Measurements from ENCODE around the gene ENDOD1. TPM values are rescaled to one million over a fixed set of nuclear protein-coding genes. Genes with fewer than 3 reads are reported as not detected.

Gene ENDOD1
- total and polyA plus RNA-seq, 2 experiments from 2014 or later, result 0.76 to 4.0 TPM

DNA sequence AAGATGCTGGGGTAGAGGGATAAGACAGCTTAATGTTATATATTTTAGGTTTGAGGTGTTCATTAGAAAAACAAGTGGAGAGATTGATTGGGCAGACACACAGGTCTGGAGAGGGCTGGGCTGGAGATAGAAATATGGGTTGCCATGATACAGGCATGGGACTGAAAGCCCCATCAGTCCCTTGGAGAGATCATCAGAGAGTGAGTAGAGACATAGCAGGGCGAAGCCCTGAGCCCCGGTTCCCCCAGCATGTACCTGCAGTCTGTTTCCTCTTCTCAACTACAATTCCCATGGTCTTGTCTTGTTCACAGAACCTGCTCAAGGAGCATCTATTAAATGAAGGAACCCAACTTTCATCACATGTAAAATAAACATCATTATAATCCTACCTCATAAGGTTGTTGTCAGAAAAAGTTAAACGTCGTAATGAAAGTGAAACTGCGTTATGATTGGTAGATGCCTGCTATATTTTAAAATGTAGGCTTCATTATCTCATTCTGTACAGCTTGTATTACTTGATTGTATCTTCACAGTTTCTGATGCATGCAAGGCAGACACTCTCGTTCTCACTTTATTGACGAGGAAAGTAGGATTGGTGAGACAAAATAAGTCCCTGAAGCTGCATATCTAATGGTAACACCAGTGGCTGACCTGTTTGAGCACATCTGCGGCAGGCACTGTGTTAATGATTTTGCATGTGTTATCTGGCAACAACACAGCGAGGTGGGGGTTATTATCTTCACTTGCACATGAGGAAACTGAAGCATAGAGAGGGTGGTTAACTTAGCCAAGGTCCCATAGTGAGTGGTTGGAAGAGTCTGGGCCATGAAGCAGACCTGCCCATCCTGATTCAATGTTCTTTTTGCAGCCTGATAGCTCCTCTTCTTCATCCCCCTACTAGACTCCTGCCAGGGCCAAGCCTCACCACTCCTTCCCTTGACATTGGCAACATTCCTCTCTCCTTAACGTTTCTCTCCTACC is 63.5 kb downstream of the ENDOD1 start (continued):
- TF ChIP-seq ZNF114 (CRISPR knock-in tag; IDR thresholded peaks at IDR 0.05) (no peak), POLR2AphosphoS5 (IDR thresholded peaks at IDR 0.05; ENCODE audit: low read depth) (no peak), EZH2 (IDR thresholded peaks at IDR 0.05; ENCODE audit: low read depth, unreplicated experiment) (no peak), ZNF331 (CRISPR knock-in tag; IDR thresholded peaks at IDR 0.05; ENCODE audit: low read depth) (no peak), ETS1 (IDR thresholded peaks at IDR 0.05) (no peak), NANOG (IDR thresholded peaks at IDR 0.05; ENCODE audit: borderline replicate concordance) (no peak), STAT1 (IDR thresholded peaks at IDR 0.05; ENCODE audit: unreplicated experiment) (no peak), CREB1 (CRISPR knock-in tag; IDR thresholded peaks at IDR 0.05; ENCODE audit: low read depth) (no peak), JUNB (IDR thresholded peaks at IDR 0.05; ENCODE audit: unreplicated experiment) (no peak), EZH2phosphoT487 (IDR thresholded peaks at IDR 0.05; ENCODE audit: unreplicated experiment) (no peak)
- TF ChIP-seq, protein P1, sequence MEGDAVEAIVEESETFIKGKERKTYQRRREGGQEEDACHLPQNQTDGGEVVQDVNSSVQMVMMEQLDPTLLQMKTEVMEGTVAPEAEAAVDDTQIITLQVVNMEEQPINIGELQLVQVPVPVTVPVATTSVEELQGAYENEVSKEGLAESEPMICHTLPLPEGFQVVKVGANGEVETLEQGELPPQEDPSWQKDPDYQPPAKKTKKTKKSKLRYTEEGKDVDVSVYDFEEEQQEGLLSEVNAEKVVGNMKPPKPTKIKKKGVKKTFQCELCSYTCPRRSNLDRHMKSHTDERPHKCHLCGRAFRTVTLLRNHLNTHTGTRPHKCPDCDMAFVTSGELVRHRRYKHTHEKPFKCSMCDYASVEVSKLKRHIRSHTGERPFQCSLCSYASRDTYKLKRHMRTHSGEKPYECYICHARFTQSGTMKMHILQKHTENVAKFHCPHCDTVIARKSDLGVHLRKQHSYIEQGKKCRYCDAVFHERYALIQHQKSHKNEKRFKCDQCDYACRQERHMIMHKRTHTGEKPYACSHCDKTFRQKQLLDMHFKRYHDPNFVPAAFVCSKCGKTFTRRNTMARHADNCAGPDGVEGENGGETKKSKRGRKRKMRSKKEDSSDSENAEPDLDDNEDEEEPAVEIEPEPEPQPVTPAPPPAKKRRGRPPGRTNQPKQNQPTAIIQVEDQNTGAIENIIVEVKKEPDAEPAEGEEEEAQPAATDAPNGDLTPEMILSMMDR (conservative IDR thresholded peaks at IDR 0.05; ENCODE audit: low read depth in 2 of 2), result no peak

DNA sequence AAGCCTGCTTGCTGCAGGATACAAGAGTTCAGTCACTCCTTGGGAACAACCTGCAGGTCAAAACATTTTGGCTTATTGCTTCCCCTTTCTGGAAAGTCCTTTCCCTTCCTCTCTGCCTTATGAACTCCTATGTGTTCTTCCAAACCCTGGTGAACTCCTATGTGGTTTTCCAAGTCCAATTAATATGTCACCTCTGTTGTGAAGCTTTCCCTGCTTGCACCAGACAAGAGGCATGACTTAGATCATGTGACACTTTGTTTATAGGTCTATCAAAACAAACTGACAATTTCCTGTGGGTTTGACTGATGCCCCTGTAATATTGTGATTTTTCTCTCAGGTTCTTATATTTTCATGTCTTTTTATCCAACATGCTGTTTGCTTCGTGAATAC is 64.2 kb downstream of the ENDOD1 start:
- no peak for DNase-seq (ENCODE audit: low spot score)
- Histone ChIP-seq H3K36me3 (ENCODE audit: insufficient read depth) (no peaks in the 10 kb centered on the region; the same call in 1 of the 2 replicates), H3K9me2 (ENCODE audit: insufficient read depth) (no peaks in the 10 kb centered on the region), H3F3A (replicated peaks; ENCODE audit: low read depth) (no peaks in the 10 kb centered on the region), H3K4me1 (ENCODE audit: insufficient read depth) (peaks cover 7% of the 10 kb centered on the region; the same call in 1 of the 2 replicates), H3K79me2 (replicated peaks; ENCODE audit: insufficient read depth) (no peaks in the 10 kb centered on the region), H3K4me3 (no peak overlapping the region), H3K27me3 (ENCODE audit: insufficient read depth) (peaks cover 21% of the 10 kb centered on the region), H4K20me1 (replicated peaks; ENCODE audit: insufficient read depth) (0 out of 2 replicates have a peak, but pooled peaks cover 2% of the 10 kb centered on the region), H3K4me2 (no peak overlapping the region), H2AFZ (no peak overlapping the region), H3K27ac (ENCODE audit: low read depth) (no peak overlapping the region)
- H3K27me3 Mint-ChIP-seq (ENCODE audit: insufficient read depth, low read depth, poor library complexity), result peaks cover 37% of the 10 kb centered on the region
- no peak for ATAC-seq
- peaks cover 10% of the 10 kb centered on the region for H3K36me3 Mint-ChIP-seq (ENCODE audit: low read depth)
- H3K9me3 Mint-ChIP-seq, result peaks cover 13% of the 10 kb centered on the region
- no peak overlapping the region for H3K4me3 Mint-ChIP-seq
- TF ChIP-seq CREB1 (CRISPR knock-in tag; IDR thresholded peaks at IDR 0.05; ENCODE audit: low read depth) (no peak), REST (IDR thresholded peaks at IDR 0.05; ENCODE audit: unreplicated experiment) (no peak), JUNB (IDR thresholded peaks at IDR 0.05; ENCODE audit: unreplicated experiment) (no peak), NANOG (IDR thresholded peaks at IDR 0.05; ENCODE audit: borderline replicate concordance) (no peak), ZNF331 (CRISPR knock-in tag; IDR thresholded peaks at IDR 0.05; ENCODE audit: low read depth) (no peak), ETS1 (IDR thresholded peaks at IDR 0.05) (no peak)
- H3K4me1 Mint-ChIP-seq, result peaks cover 6% of the 10 kb centered on the region
- no peak overlapping the region for H3K27ac Mint-ChIP-seq
